Prostate gland (tissue), 2 donors: ENCODE results near the gene MICU1.

Source experiments
- POLR2A ChIP-seq: fragments of 450-650 bp; IDR thresholded peaks from one replicate; pipeline ENCODE4 v1.6.1; 2016; ENCODE audit warnings: antibody characterized with exemption, mild to moderate bottlenecking
- POLR2AphosphoS5 ChIP-seq: sonication (generic); formaldehyde crosslinking; IDR thresholded peaks from one replicate; pipeline ENCODE4 v1.6.1; 2017; ENCODE audit warnings: antibody characterized with exemption
- TF ChIP-seq, protein P1 (sequence below), 4 experiments: fragments of 200-600 bp in 2 of 4; fragments of 450-650 bp in 2 of 4; sonication (generic) in 2 of 4; IDR thresholded peaks; 1 replicate in 3 of 4; 2 replicates in 1 of 4; pipeline ENCODE4 v1.5.1; 2016 to 2019; ENCODE audit warnings: antibody characterized with exemption in 4 of 4, mild to moderate bottlenecking in 2 of 4, moderate library complexity in 2 of 4

DNA sequence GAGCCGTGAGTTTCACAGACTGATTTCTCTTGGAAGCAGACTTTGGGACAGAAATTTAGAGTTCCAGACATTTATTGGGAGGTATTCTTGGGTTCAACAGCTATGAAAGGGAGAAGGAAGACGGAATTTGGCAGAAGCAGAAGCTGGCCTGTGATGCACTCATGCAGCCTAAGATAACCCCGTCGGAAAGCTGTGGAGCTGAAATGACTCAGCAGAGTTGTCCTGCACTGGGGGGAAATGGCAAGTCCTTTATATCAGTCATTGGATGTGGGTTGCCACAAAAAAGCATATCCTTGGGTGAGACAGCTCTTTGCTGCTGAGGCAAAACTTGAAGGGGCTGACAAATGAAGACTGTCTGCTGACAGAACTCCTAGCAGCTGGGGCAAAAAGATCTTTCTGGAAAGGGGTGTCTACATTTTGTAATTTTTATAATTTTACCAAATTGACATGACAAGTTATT lies 11.5 kb upstream of the MICU1 start:
- TF ChIP-seq POLR2AphosphoS5 (no peak), POLR2A (no peak)
- TF ChIP-seq, protein P1, sequence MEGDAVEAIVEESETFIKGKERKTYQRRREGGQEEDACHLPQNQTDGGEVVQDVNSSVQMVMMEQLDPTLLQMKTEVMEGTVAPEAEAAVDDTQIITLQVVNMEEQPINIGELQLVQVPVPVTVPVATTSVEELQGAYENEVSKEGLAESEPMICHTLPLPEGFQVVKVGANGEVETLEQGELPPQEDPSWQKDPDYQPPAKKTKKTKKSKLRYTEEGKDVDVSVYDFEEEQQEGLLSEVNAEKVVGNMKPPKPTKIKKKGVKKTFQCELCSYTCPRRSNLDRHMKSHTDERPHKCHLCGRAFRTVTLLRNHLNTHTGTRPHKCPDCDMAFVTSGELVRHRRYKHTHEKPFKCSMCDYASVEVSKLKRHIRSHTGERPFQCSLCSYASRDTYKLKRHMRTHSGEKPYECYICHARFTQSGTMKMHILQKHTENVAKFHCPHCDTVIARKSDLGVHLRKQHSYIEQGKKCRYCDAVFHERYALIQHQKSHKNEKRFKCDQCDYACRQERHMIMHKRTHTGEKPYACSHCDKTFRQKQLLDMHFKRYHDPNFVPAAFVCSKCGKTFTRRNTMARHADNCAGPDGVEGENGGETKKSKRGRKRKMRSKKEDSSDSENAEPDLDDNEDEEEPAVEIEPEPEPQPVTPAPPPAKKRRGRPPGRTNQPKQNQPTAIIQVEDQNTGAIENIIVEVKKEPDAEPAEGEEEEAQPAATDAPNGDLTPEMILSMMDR (IDR thresholded peaks at IDR 0.05): no peak
